ENCODE measurements around the gene HKDC1.

The HKDC1 gene

DNA sequence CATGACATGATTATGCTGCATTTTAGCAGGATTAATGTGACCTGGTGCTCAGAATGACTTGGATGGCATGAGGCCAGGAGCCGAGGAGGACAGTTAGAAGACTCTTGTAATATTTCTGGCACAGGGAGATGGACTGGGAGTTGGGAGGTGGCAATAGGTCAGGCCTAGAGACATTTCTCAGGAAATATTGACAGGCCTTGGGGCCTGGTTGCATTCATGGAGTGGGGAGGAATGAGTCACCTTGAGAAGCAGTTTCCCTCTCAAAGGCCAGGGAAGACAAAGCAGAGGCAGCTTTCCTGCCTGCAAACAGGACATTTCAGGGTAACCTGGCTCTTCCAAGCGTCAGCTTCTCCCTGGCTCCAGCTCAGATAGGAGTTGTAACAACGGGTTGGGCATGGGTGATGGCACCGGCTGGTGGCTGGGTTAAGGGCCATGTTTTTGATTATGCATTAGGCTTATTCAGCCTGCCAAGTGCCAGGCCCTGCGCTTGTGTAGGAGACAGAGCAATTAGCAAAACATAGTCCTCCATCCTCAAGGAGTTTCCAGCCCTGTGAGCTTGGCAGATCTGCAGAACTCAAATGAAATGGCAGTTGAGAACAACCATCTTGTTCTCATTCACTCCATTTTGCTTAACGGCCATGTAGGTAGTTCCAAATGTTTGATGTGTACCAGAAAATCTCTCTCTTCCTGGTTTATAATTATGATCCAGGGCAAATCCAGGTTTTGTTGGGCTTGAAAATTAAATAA, 96.4 kb downstream of the HKDC1 start:
- Histone ChIP-seq H3K9ac (ENCODE audit: low read depth in 1 of 2, low read length in 2 of 2) (no peak overlapping the region), H3K27ac (ENCODE audit: low read depth, low read length) (no peak overlapping the region), H3K36me3 (ENCODE audit: control insufficient read depth in 1 of 2, insufficient read depth in 2 of 2, low read length in 2 of 2) (no peaks in the 10 kb centered on the region), H3K27me3 (ENCODE audit: control insufficient read depth in 1 of 2, insufficient read depth in 2 of 2, low read length in 2 of 2) (no peaks in the 10 kb centered on the region), H3K9me3 (ENCODE audit: control insufficient read depth in 1 of 2, low read length in 2 of 2) (no peaks in the 10 kb centered on the region), H3K4me3 (ENCODE audit: low read depth in 1 of 2, low read length in 2 of 2) (no peak overlapping the region), H3K4me1 (ENCODE audit: control insufficient read depth in 1 of 2, insufficient read depth in 2 of 2, low read length in 2 of 2) (peaks cover 39 to 44% of the 10 kb centered on the region in 2 donors)
